K562 (cell line): Measurements from ENCODE around the gene SLC39A3. TPM values are rescaled to one million over a fixed set of nuclear protein-coding genes. Genes with fewer than 3 reads are reported as not detected.

Experiments
- ATAC-seq: fragments of 200-7000 bp; cut with Tn5 transposase; 3 replicates; pipeline ENCODE4 v1.9.1; 2020; ENCODE audit warnings: moderate library complexity
- BruUV-seq: library from RNA; stranded (reverse); fragments of 400-500 nt; replicated peaks from 2 replicates; lab custom pipeline; 2021; lab: Mats Ljungman, UMichigan
- CTCF ChIA-PET: fragments of 300-600 bp; formaldehyde crosslinking; extraction: SDS; loops from one replicate; lab custom pipeline; 2021; ENCODE audit warnings: low intra/inter-chr PET ratio; lab: Yijun Ruan, JAX
- POLR2A ChIA-PET: fragments of 300-600, 350-650 bp; sonication (Branson Sonifier 250); formaldehyde crosslinking; extraction: SDS; loops from one replicate; lab custom pipeline; 2021; ENCODE audit warnings: antibody characterized with exemption, inconsistent platforms; lab: Yijun Ruan, JAX
- DNase-seq, 4 experiments: peaks; one replicate each; pipeline versions ENCODE4 v3.0.0 to v3.0.0-alpha.2; 2011 to 2018; ENCODE audit warnings: low spot score in 3 of 4, mixed read lengths in 3 of 4; ENCODE audit errors: extremely low read depth in 1 of 4
- FAIRE-seq: peaks from 2 replicates; lab custom pipeline; 2011; peaks lifted over from hg19 to GRCh38; lab: Jason Lieb, UNC
- H2AFZ ChIP-seq: 2 replicates; pipeline ENCODE4 v1.6.0; 2011; ENCODE audit warnings: low read depth, low read length, control low read depth, inconsistent platforms
- H3K27ac ChIP-seq: fragments of 200-600 bp; 3 replicates; pipeline ENCODE4 v1.8.0; 2011; ENCODE audit warnings: low read depth, mild to moderate bottlenecking, control low read depth, inconsistent platforms, low read length, moderate library complexity, mixed read lengths; ENCODE audit errors: extremely low read depth
- H3K27me3 ChIP-seq, 2 experiments: fragments of 300-600 bp in 1 of 2; 2 replicates in 1 of 2; 3 replicates in 1 of 2; pipeline versions ENCODE4 v1.6.0 to v1.8.0; 2011; ENCODE audit warnings: inconsistent platforms in 2 of 2, low read length in 2 of 2, mild to moderate bottlenecking in 1 of 2, mixed read lengths in 1 of 2, moderate library complexity in 1 of 2; ENCODE audit not compliant: control insufficient read depth in 2 of 2, insufficient read depth in 2 of 2
- H3K36me3 ChIP-seq: fragments of 300-600 bp; 3 replicates; pipeline ENCODE4 v1.8.0; 2011; ENCODE audit warnings: mild to moderate bottlenecking, low read length, inconsistent platforms; ENCODE audit not compliant: control insufficient read depth, insufficient read depth
- H3K4me1 ChIP-seq, 2 experiments: fragments of 200-600 bp in 1 of 2; replicated peaks in 1 of 2; 2 replicates in 1 of 2; 3 replicates in 1 of 2; pipeline versions ENCODE4 v1.5.1 to v1.8.0; 2011; ENCODE audit warnings: inconsistent platforms in 2 of 2, low read length in 2 of 2, mild to moderate bottlenecking in 1 of 2, mixed read lengths in 1 of 2, moderate library complexity in 1 of 2; ENCODE audit not compliant: control insufficient read depth in 2 of 2, insufficient read depth in 2 of 2
- H3K4me2 ChIP-seq: 2 replicates; pipeline ENCODE4 v1.6.1; 2011; ENCODE audit warnings: low read length, control low read depth, inconsistent platforms, mixed read lengths; ENCODE audit not compliant: insufficient read depth
- H3K4me3 ChIP-seq: fragments of 200-600 bp; sonication (generic), shearing (Covaris generic); 2 replicates; pipeline ENCODE4 v1.5.1; 2016; ENCODE audit warnings: control low read depth, inconsistent platforms
- H3K79me2 ChIP-seq: fragments of 200-600 bp; 3 replicates; pipeline ENCODE4 v1.8.0; 2011; ENCODE audit warnings: low read length, inconsistent platforms; ENCODE audit not compliant: control insufficient read depth, insufficient read depth
- H3K9ac ChIP-seq, 2 experiments: 2 replicates each; pipeline versions ENCODE4 v1.6.0 to v1.6.1; 2011; ENCODE audit warnings: low read depth in 2 of 2, low read length in 2 of 2, control low read depth in 1 of 2, inconsistent platforms in 1 of 2, mild to moderate bottlenecking in 1 of 2, mixed read lengths in 1 of 2; ENCODE audit not compliant: insufficient read depth in 1 of 2
- H3K9me1 ChIP-seq: one replicate; pipeline ENCODE4 v1.6.0; 2011; ENCODE audit warnings: inconsistent platforms, mild to moderate bottlenecking, low read length, moderate library complexity; ENCODE audit not compliant: control insufficient read depth, insufficient read depth
- H3K9me3 ChIP-seq: replicated peaks from 2 replicates; pipeline ENCODE4 v1.5.1; 2011; ENCODE audit warnings: low read depth, low read length, inconsistent platforms; ENCODE audit not compliant: control insufficient read depth, insufficient read depth
- H4K20me1 ChIP-seq: replicated peaks from 2 replicates; pipeline ENCODE4 v1.6.1; 2011; ENCODE audit warnings: low read length, inconsistent platforms, mixed read lengths; ENCODE audit not compliant: control insufficient read depth, insufficient read depth
- CBFA2T3 ChIP-seq: fragments of 450-650 bp; IDR thresholded peaks from 2 replicates; pipeline ENCODE4 v1.6.1; 2017
- ELF4 ChIP-seq: fragments of 450-650 bp; formaldehyde crosslinking; IDR thresholded peaks from 2 replicates; pipeline ENCODE4 v1.4.0; 2022; ENCODE audit warnings: missing genetic modification characterization
- FOXA3 ChIP-seq, 2 experiments: fragments of 450-650 bp in 1 of 2; sonication (generic) in 1 of 2; formaldehyde crosslinking; IDR thresholded peaks in 1 of 2; conservative IDR thresholded peaks in 1 of 2; 2 replicates each; pipeline versions ENCODE4 v1.4.0 to v1.8.0; 2020 to 2022; ENCODE audit warnings: mild to moderate bottlenecking in 2 of 2, missing genetic modification reagents in 1 of 2
- FOXP1 ChIP-seq: sonication (generic); formaldehyde crosslinking; IDR thresholded peaks from 2 replicates; pipeline ENCODE4 v1.8.0; 2022; ENCODE audit warnings: mild to moderate bottlenecking, missing genetic modification reagents
- FUS ChIP-seq: fragments of 200-400 bp; formaldehyde crosslinking; optimal IDR thresholded peaks from 2 replicates; pipeline ENCODE3; 2017; ENCODE audit warnings: low read depth, low read length
- NR3C1 ChIP-seq: sonication (generic); formaldehyde crosslinking; IDR thresholded peaks from 2 replicates; pipeline ENCODE4 v1.8.1; 2022; ENCODE audit warnings: missing genetic modification reagents
- POLR2AphosphoS2 ChIP-seq: IDR thresholded peaks from 2 replicates; pipeline ENCODE4 v1.6.1; 2012; ENCODE audit warnings: low read length, improper control_type of control experiment
- SIN3A ChIP-seq, 2 experiments: fragments of 150-350 bp in 1 of 2; IDR thresholded peaks; 2 replicates each; pipeline ENCODE4 v1.6.1; 2011 to 2016; ENCODE audit warnings: borderline replicate concordance in 2 of 2, low read depth in 2 of 2, low read length in 2 of 2, mild to moderate bottlenecking in 2 of 2, moderate library complexity in 2 of 2; ENCODE audit not compliant: control insufficient read depth in 1 of 2
- SMARCE1 ChIP-seq: fragments of 450-650 bp; IDR thresholded peaks from 2 replicates; pipeline ENCODE4 v1.7.1; 2016; ENCODE audit warnings: mild to moderate bottlenecking
- SRSF7 ChIP-seq: fragments of 200-400 bp; formaldehyde crosslinking; optimal IDR thresholded peaks from 2 replicates; pipeline ENCODE3; 2017; ENCODE audit warnings: mild to moderate bottlenecking, low read depth, low read length
- SRSF9 ChIP-seq: fragments of 200-400 bp; formaldehyde crosslinking; IDR thresholded peaks from 2 replicates; pipeline ENCODE4 v1.6.1; 2017; ENCODE audit warnings: low read depth, low read length, borderline replicate concordance
- TEAD4 ChIP-seq, 2 experiments: sonication (generic) in 1 of 2; formaldehyde crosslinking in 1 of 2; IDR thresholded peaks; 2 replicates each; pipeline versions ENCODE4 v1.6.1 to v1.8.0; 2012 to 2022; ENCODE audit warnings: borderline replicate concordance in 1 of 2, inconsistent platforms in 1 of 2, low read length in 1 of 2, mild to moderate bottlenecking in 1 of 2, missing genetic modification reagents in 1 of 2
- ZNF263 ChIP-seq: sonication (generic); formaldehyde crosslinking; IDR thresholded peaks from 2 replicates; pipeline ENCODE4 v1.8.0; 2022; ENCODE audit warnings: mild to moderate bottlenecking, missing genetic modification reagents, borderline replicate concordance
- WGBS: fragments of 100-300 bp; shearing (Covaris generic); methylation state at CpG from one replicate; pipeline ENCODE4 v1.1.6; 2016; ENCODE audit warnings: low coverage, mixed read lengths; ENCODE audit not compliant: insufficient coverage; ENCODE audit errors: missing lambda C conversion rate; 5-methylcytosine and 5-hydroxymethylcytosine counted together
- in situ Hi-C: fragments of 300-500 bp; cut with MboI; formaldehyde crosslinking; loops from 4 replicates; pipeline ENCODE4 v1.15.0; 2018; ENCODE audit warnings: inconsistent platforms, mixed read lengths
- intact Hi-C: fragments of 100-400 bp; cut with micrococcal nuclease; formaldehyde crosslinking; loops from 2 replicates; pipeline ENCODE4 v1.14.2; 2022
- polyA plus RNA-seq, 8 experiments: library from polyadenylated mRNA; depleted of rRNA in 4 of 8; stranded (reverse) in 5 of 8; unstranded in 3 of 8; fragments of >200 nt; fragmentation: Nextera tagmentation in 2 of 8; fragmentation: Illumina TruSeq in 1 of 8; extraction: Ambion mirVana in 2 of 8; extraction: Trizol in 1 of 8; gene quantifications; 2 replicates each; pipeline versions ENCODE4 v1.2.1 to v1.2.3, GENCODE V29; 2011 to 2014; ENCODE audit warnings: inconsistent platforms in 1 of 8, missing spikeins in 1 of 8
- total RNA-seq, 7 experiments: library from RNA; depleted of rRNA in 6 of 7; stranded (reverse); fragments of >200 nt in 6 of 7; fragmentation: Illumina TruSeq in 2 of 7; extraction: Trizol in 2 of 7; gene quantifications; 2 replicates each; pipeline versions ENCODE4 v1.2.1 to v1.2.3, GENCODE V29; 2011 to 2021; ENCODE audit warnings: low replicate concordance in 1 of 7
- TF ChIP-seq, protein P1 (sequence below): fragments of 200-800 bp; sonication (Bioruptor generic); IDR thresholded peaks from 2 replicates; pipeline ENCODE4 v1.6.1; 2017; ENCODE audit warnings: missing genetic modification characterization, missing compliant biosample characterization

SLC39A3 gene
- total and polyA plus RNA-seq, 9 of the 15 experiments (the other 6 are each of a cell fraction or from before 2014, with no cell fraction given): 2.3 to 215 (median 127) TPM

GRCh38 chr19:2723747-2724146, 16.1 kb downstream of the SLC39A3 start:
- Histone ChIP-seq H3K36me3 (no peaks in the 10 kb centered on the region), H3K27me3 (peaks cover 2 to 10% of the 10 kb centered on the region in 2 experiments; a peak in 2 of 5 replicates), H3K4me1 (peaks cover 17 to 67% of the 10 kb centered on the region in 2 experiments), H3K9me3 (no peaks in the 10 kb centered on the region), H4K20me1 (peaks cover 9% of the 10 kb centered on the region; the same call in 1 of the 2 replicates), H3K9me1 (peaks cover 1% of the 10 kb centered on the region), H3K4me3 (no peak overlapping the region), H3K4me2 (no peak overlapping the region), H2AFZ (peak overlapping the region; percentile 49; the same call in 1 of the 2 replicates), H3K79me2 (no peaks in the 10 kb centered on the region), H3K27ac (no peak overlapping the region; the same call in 2 of the 3 replicates), H3K9ac (peak overlapping the region in 1 of 2 experiments; percentile 91; a peak in 2 of 4 replicates)
- POLR2A ChIA-PET: interaction anchor here (0.6 to 1.6 kb wide), 4 partner anchors 11 to 101 kb away, joined by 3 to 5 read pairs (median 4); no protein-coding TSS in a partner anchor
- ATAC-seq (peak; percentile 54), DNase-seq (peak in 1 of 4 experiments; percentile 34), FAIRE-seq (peak; percentile 32)
- in situ Hi-C loops (no loop called here), intact Hi-C loops (no loop called here)
- CTCF ChIA-PET: no interaction called here
- TF ChIP-seq, protein P1, sequence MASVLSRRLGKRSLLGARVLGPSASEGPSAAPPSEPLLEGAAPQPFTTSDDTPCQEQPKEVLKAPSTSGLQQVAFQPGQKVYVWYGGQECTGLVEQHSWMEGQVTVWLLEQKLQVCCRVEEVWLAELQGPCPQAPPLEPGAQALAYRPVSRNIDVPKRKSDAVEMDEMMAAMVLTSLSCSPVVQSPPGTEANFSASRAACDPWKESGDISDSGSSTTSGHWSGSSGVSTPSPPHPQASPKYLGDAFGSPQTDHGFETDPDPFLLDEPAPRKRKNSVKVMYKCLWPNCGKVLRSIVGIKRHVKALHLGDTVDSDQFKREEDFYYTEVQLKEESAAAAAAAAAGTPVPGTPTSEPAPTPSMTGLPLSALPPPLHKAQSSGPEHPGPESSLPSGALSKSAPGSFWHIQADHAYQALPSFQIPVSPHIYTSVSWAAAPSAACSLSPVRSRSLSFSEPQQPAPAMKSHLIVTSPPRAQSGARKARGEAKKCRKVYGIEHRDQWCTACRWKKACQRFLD (CRISPR knock-in tag): peak; percentile 45; the same call in 1 of the 2 replicates
- TF ChIP-seq TEAD4 (IDR thresholded peaks at IDR 0.05; ENCODE audit: low read length): no peak
- 0 out of 2 replicates have a peak, but pooled peaks have one; percentile 46 for TF ChIP-seq TEAD4 (CRISPR knock-in tag; IDR thresholded peaks at IDR 0.05; ENCODE audit: borderline replicate concordance)
- TF ChIP-seq ZNF263 (CRISPR knock-in tag): 0 out of 2 replicates have a peak, but pooled peaks have one; percentile 3
- TF ChIP-seq FOXP1: 0 out of 2 replicates have a peak, but pooled peaks have one; percentile 18
- no peak for TF ChIP-seq SMARCE1
- TF ChIP-seq SRSF9: no peak
- peak in 1 of 2 experiments; percentile 53; a peak in 2 of 4 replicates for TF ChIP-seq FOXA3 (CRISPR knock-in tag; conservative IDR thresholded peaks at IDR 0.05 in 1 of 2, IDR thresholded peaks at IDR 0.05 in 1 of 2)
- TF ChIP-seq ELF4: no peak
- no peak for TF ChIP-seq POLR2AphosphoS2
- TF ChIP-seq NR3C1: no peak
- TF ChIP-seq SIN3A (IDR thresholded peaks at IDR 0.05; ENCODE audit: borderline replicate concordance in 2 of 2, control insufficient read depth in 1 of 2, low read depth in 2 of 2, low read length in 2 of 2): no peak
- no peak for TF ChIP-seq CBFA2T3
- no peak for TF ChIP-seq FUS
- TF ChIP-seq SRSF7: no peak
- no TSS peak for BruUV-seq
- WGBS: 41% methylated on average over 14 of the region's 14 CpGs
